B cell (primary cell): Measurements from ENCODE around the gene HDAC9. TPM values are rescaled to one million over a fixed set of nuclear protein-coding genes. Genes with fewer than 3 reads are reported as not detected.

Experiments
- ATAC-seq: fragments of 200-7000 bp; cut with Tn5 transposase; one replicate; pipeline ENCODE4 v1.10.0; 2021; ENCODE audit warnings: low read depth, mild to moderate bottlenecking, moderate number of reproducible peaks, moderate library complexity
- CTCF ChIA-PET: fragments of 350-600 bp; sonication (Branson Sonifier 250); formaldehyde crosslinking; loops from one replicate; lab custom pipeline; 2021; ENCODE audit warnings: antibody characterized with exemption, inconsistent platforms; lab: Charles Lee
- POLR2A ChIA-PET: fragments of 350-600 bp; sonication (Branson Sonifier 250); formaldehyde crosslinking; loops from one replicate; lab custom pipeline; 2021; ENCODE audit warnings: antibody characterized with exemption; lab: Charles Lee
- DNase-seq: peaks from one replicate; pipeline ENCODE4 v3.0.0; 2013
- H2AFZ ChIP-seq: 2 replicates; pipeline ENCODE4 v1.6.1; 2012; ENCODE audit warnings: mild to moderate bottlenecking, low read depth, low read length; ENCODE audit not compliant: insufficient read depth, poor library complexity, severe bottlenecking
- H3K27ac ChIP-seq, 2 donors: 1 replicate in 1 of 2; 2 replicates in 1 of 2; pipeline ENCODE4 v1.5.1; 2012 to 2013; ENCODE audit warnings: low read length in 2 of 2, mild to moderate bottlenecking in 2 of 2, moderate library complexity in 1 of 2
- H3K27me3 ChIP-seq, 4 experiments: fragments of 200-600 bp in 1 of 4; sonication (generic) in 1 of 4; replicated peaks in 1 of 4; 1 replicate in 2 of 4; 2 replicates in 2 of 4; pipeline versions ENCODE4 v1.6.1 to v1.7.0; 2013 to 2016; ENCODE audit warnings: low read length in 3 of 4, mild to moderate bottlenecking in 2 of 4, mixed read lengths in 1 of 4, moderate library complexity in 1 of 4; ENCODE audit not compliant: insufficient read depth in 4 of 4, control insufficient read depth in 3 of 4; ENCODE audit errors: control extremely low read depth in 1 of 4
- H3K36me3 ChIP-seq, 2 experiments: replicated peaks in 1 of 2; 1 replicate in 1 of 2; 2 replicates in 1 of 2; pipeline versions ENCODE4 v1.6.1 to v1.7.1; 2013; ENCODE audit warnings: low read length in 1 of 2; ENCODE audit not compliant: insufficient read depth in 2 of 2, control insufficient read depth in 1 of 2; ENCODE audit errors: control extremely low read depth in 1 of 2, extremely low read depth in 1 of 2
- H3K4me1 ChIP-seq, 2 donors: fragments of 200-600 bp in 1 of 2; sonication (generic) in 1 of 2; 1 replicate in 1 of 2; 2 replicates in 1 of 2; pipeline versions ENCODE4 v1.5.1 to v1.6.1; 2013 to 2017; ENCODE audit warnings: low read length in 2 of 2; ENCODE audit not compliant: control insufficient read depth in 2 of 2, insufficient read depth in 2 of 2
- H3K4me2 ChIP-seq: replicated peaks from 2 replicates; pipeline ENCODE3; 2012; ENCODE audit warnings: mild to moderate bottlenecking, low read depth, low read length; ENCODE audit not compliant: poor library complexity, severe bottlenecking
- H3K4me3 ChIP-seq, 5 experiments: fragments of 200-600 bp in 1 of 5; sonication (generic) in 1 of 5; 1 replicate in 3 of 5; 2 replicates in 2 of 5; pipeline versions ENCODE4 v1.5.1 to v1.7.0; 2011 to 2016; ENCODE audit warnings: low read length in 4 of 5, mild to moderate bottlenecking in 4 of 5, low read depth in 2 of 5, control low read depth in 1 of 5, moderate library complexity in 1 of 5; ENCODE audit not compliant: insufficient read depth in 1 of 5; ENCODE audit errors: control extremely low read depth in 1 of 5, extremely low read depth in 1 of 5
- H3K79me2 ChIP-seq: fragments of 200-600 bp; sonication (generic); one replicate; pipeline ENCODE4 v1.6.0; 2016; ENCODE audit warnings: low read length; ENCODE audit not compliant: control insufficient read depth, insufficient read depth
- H3K9ac ChIP-seq: fragments of 200-600 bp; sonication (generic); 2 replicates; pipeline ENCODE4 v1.6.1; 2017; ENCODE audit warnings: mild to moderate bottlenecking, low read length, moderate library complexity
- H3K9me3 ChIP-seq, 3 donors: one replicate each; pipeline versions ENCODE4 v1.6.1 to v1.7.1; 2013; ENCODE audit warnings: low read length in 2 of 3; ENCODE audit not compliant: control insufficient read depth in 2 of 3, insufficient read depth in 1 of 3; ENCODE audit errors: control extremely low read depth in 1 of 3
- H4K20me1 ChIP-seq: 2 replicates; pipeline ENCODE4 v1.6.0; 2012; ENCODE audit warnings: mild to moderate bottlenecking, low read length; ENCODE audit not compliant: insufficient read depth, control insufficient read depth, poor library complexity, severe bottlenecking
- H3K27ac Mint-ChIP-seq: one replicate; pipeline ENCODE4 v1.8.0; 2021; ENCODE audit warnings: mixed read lengths
- H3K27me3 Mint-ChIP-seq: one replicate; pipeline ENCODE4 v1.8.0; 2021; ENCODE audit warnings: mixed read lengths
- H3K4me1 Mint-ChIP-seq: one replicate; pipeline ENCODE4 v1.8.0; 2021; ENCODE audit warnings: mixed read lengths
- H3K4me3 Mint-ChIP-seq: one replicate; pipeline ENCODE4 v1.8.0; 2021; ENCODE audit warnings: mixed read lengths
- H3K9me3 Mint-ChIP-seq: one replicate; pipeline ENCODE4 v1.8.0; 2022; ENCODE audit warnings: mixed read lengths; ENCODE audit not compliant: insufficient read depth
- EZH2 ChIP-seq: IDR thresholded peaks from 2 replicates; pipeline ENCODE4 v1.6.1; 2012; ENCODE audit warnings: borderline replicate concordance, low read depth, mild to moderate bottlenecking, moderate library complexity, low read length; ENCODE audit not compliant: insufficient read depth, poor library complexity, severe bottlenecking
- WGBS: methylation state at CpG from one replicate; pipeline ENCODE4 v1.1.5; 2013; ENCODE audit warnings: missing lambda C conversion rate; ENCODE audit not compliant: insufficient coverage; 5-methylcytosine and 5-hydroxymethylcytosine counted together
- intact Hi-C: fragments of 100-400 bp; cut with micrococcal nuclease; formaldehyde crosslinking; loops from one replicate; pipeline ENCODE4 v1.10.0; 2022
- polyA plus RNA-seq: library from polyadenylated mRNA; depleted of rRNA; stranded (reverse); fragments of >200 nt; gene quantifications from 2 replicates; pipeline ENCODE4 v1.2.3, GENCODE V29; 2012
- total RNA-seq, 2 donors: library from RNA; stranded (reverse); fragments of 120-200 nt in 1 of 2; gene quantifications; 1 replicate in 1 of 2; 2 replicates in 1 of 2; pipeline versions ENCODE4 v1.2.3 to v1.2.4, GENCODE V29; 2013 to 2022
- TF ChIP-seq, protein P1 (sequence below): fragments of 200-600 bp; IDR thresholded peaks from one replicate; pipeline ENCODE4 v1.8.0; 2022; ENCODE audit warnings: antibody characterized with exemption, mild to moderate bottlenecking

HDAC9 gene
- total and polyA plus RNA-seq, 2 donors (not counting 1 experiment from before 2014, with no cell fraction given) = 49.1 to 64.8 TPM

DNA sequence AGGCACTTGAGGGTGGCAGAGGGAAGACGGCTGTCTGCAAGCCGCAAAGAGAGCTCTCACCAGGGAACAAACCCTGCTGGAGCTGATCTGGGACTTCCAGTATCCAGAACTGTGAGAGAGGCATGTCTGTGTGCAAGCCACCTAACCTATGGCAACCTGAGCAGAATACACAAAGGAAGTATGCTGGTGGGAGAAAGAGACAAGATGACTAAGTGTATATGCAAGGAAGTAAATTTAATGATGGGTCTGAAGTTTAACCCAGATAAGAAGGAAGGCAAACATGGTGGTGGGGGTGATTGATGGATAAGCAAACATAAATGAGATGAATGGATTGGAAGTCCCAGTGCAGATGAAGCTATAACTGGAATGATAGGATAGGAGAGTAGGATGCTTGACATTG, 328.6 kb downstream of the HDAC9 start:
- H3K27ac ChIP-seq = no peak overlapping the region

GRCh38 chr7:18828260-18828993, 332.9 kb downstream of the HDAC9 start:
- no peaks in the 10 kb centered on the region for H3K4me1 Mint-ChIP-seq
- Histone ChIP-seq H4K20me1 (no peaks in the 10 kb centered on the region), H3K4me2 (no peak overlapping the region), H3K9me3 (peaks cover 0 to 3% (median 0%) of the 10 kb centered on the region in 3 donors), H3K9ac (no peak overlapping the region), H3K4me3 (no peak overlapping the region), H3K27me3 (no peaks in the 10 kb centered on the region), H3K27ac (no peak overlapping the region), H3K36me3 (peaks cover 0 to 1% of the 10 kb centered on the region in 2 experiments), H2AFZ (no peak overlapping the region), H3K79me2 (no peaks in the 10 kb centered on the region), H3K4me1 (no peaks in the 10 kb centered on the region)
- no peaks in the 10 kb centered on the region for H3K9me3 Mint-ChIP-seq
- ChIA-PET POLR2A (no interaction called here), CTCF (no interaction called here)
- no peaks in the 10 kb centered on the region for H3K27me3 Mint-ChIP-seq
- ATAC-seq = no peak
- no peak overlapping the region for H3K4me3 Mint-ChIP-seq
- no peak overlapping the region for H3K27ac Mint-ChIP-seq
- no peak for DNase-seq
- 100% methylated on average over 3 of the region's 6 CpGs for WGBS
- no peak for TF ChIP-seq EZH2
- TF ChIP-seq, protein P1, sequence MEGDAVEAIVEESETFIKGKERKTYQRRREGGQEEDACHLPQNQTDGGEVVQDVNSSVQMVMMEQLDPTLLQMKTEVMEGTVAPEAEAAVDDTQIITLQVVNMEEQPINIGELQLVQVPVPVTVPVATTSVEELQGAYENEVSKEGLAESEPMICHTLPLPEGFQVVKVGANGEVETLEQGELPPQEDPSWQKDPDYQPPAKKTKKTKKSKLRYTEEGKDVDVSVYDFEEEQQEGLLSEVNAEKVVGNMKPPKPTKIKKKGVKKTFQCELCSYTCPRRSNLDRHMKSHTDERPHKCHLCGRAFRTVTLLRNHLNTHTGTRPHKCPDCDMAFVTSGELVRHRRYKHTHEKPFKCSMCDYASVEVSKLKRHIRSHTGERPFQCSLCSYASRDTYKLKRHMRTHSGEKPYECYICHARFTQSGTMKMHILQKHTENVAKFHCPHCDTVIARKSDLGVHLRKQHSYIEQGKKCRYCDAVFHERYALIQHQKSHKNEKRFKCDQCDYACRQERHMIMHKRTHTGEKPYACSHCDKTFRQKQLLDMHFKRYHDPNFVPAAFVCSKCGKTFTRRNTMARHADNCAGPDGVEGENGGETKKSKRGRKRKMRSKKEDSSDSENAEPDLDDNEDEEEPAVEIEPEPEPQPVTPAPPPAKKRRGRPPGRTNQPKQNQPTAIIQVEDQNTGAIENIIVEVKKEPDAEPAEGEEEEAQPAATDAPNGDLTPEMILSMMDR = no peak
- intact Hi-C loops = no loop called here

More for the DNA sequence above, 328.6 kb downstream of the HDAC9 start:
- no peak overlapping the region for H3K4me3 ChIP-seq
- H3K36me3 ChIP-seq = no peaks in the 10 kb centered on the region
- no peak overlapping the region for H3K4me3 Mint-ChIP-seq
- no peaks in the 10 kb centered on the region for H3K9me3 Mint-ChIP-seq
- H3K4me2 ChIP-seq = no peak overlapping the region
- POLR2A ChIA-PET = no interaction called here
- H3K27me3 Mint-ChIP-seq = no peaks in the 10 kb centered on the region
- H4K20me1 ChIP-seq = no peaks in the 10 kb centered on the region
- no peak for DNase-seq
- no peak for TF ChIP-seq EZH2
- no peaks in the 10 kb centered on the region for H3K4me1 Mint-ChIP-seq
- no peak overlapping the region for H2AFZ ChIP-seq
- 100% methylated on average over 2 of the region's 2 CpGs for WGBS
- peaks cover 0 to 3% (median 0%) of the 10 kb centered on the region in 3 donors for H3K9me3 ChIP-seq
- no peak overlapping the region for H3K9ac ChIP-seq
- no peaks in the 10 kb centered on the region for H3K27me3 ChIP-seq
- intact Hi-C loops = no loop called here
- H3K4me1 ChIP-seq = no peaks in the 10 kb centered on the region
- no peak for ATAC-seq
- H3K79me2 ChIP-seq = no peaks in the 10 kb centered on the region
- no peak overlapping the region for H3K27ac Mint-ChIP-seq
- CTCF ChIA-PET = no interaction called here
